Activated B cell treated with CpG ODN at 0.5 μM for 24 hours (primary cell): ENCODE data around the gene SAMD14. TPM values are rescaled to one million over a fixed set of nuclear protein-coding genes. Genes with fewer than 3 reads are reported as not detected.

Experiments
- ATAC-seq: fragments of 200-7000 bp; cut with Tn5 transposase; one replicate; pipeline ENCODE4 v1.10.0; 2021; ENCODE audit warnings: low read depth, mild to moderate bottlenecking, moderate library complexity
- CTCF ChIA-PET: fragments of 350-600 bp; sonication (Branson Sonifier 250); formaldehyde crosslinking; loops from one replicate; lab custom pipeline; 2021; ENCODE audit warnings: antibody characterized with exemption; lab: Charles Lee
- POLR2A ChIA-PET: fragments of 350-600 bp; sonication (Branson Sonifier 250); formaldehyde crosslinking; loops from one replicate; lab custom pipeline; 2021; ENCODE audit warnings: antibody characterized with exemption; lab: Charles Lee
- DNase-seq: peaks from one replicate; pipeline ENCODE4 v3.0.0; 2022
- H3K27ac Mint-ChIP-seq: one replicate; pipeline ENCODE4 v1.8.0; 2020; ENCODE audit warnings: mixed read lengths
- H3K27me3 Mint-ChIP-seq: one replicate; pipeline ENCODE4 v1.8.0; 2021; ENCODE audit warnings: mixed read lengths
- H3K36me3 Mint-ChIP-seq: one replicate; pipeline ENCODE4 v1.8.0; 2021; ENCODE audit warnings: low read depth, mixed read lengths
- H3K4me1 Mint-ChIP-seq: one replicate; pipeline ENCODE4 v1.8.0; 2021; ENCODE audit warnings: mixed read lengths
- H3K4me3 Mint-ChIP-seq: one replicate; pipeline ENCODE4 v1.8.0; 2020; ENCODE audit warnings: mild to moderate bottlenecking, mixed read lengths
- H3K9me3 Mint-ChIP-seq: one replicate; pipeline ENCODE4 v1.8.0; 2020; ENCODE audit warnings: mixed read lengths
- CTCF ChIP-seq: fragments of 200-600 bp; IDR thresholded peaks from one replicate; pipeline ENCODE4 v1.8.0; 2022; ENCODE audit warnings: antibody characterized with exemption, mild to moderate bottlenecking
- intact Hi-C: fragments of 100-400 bp; cut with micrococcal nuclease; formaldehyde crosslinking; loops from one replicate; pipeline ENCODE4 v1.15.1; 2024
- total RNA-seq: library from RNA; stranded (reverse); gene quantifications from 2 replicates; pipeline ENCODE4 v1.2.3, GENCODE V29; 2022

Gene SAMD14
- total RNA-seq, 1 donor from 2014 or later: 4.7 TPM

GRCh38 chr17:50088952-50089825 is 40.8 kb downstream of the SAMD14 start:
- DNase-seq: no peak
- H3K27me3 Mint-ChIP-seq: no peaks in the 10 kb centered on the region
- H3K4me1 Mint-ChIP-seq: peaks cover 2% of the 10 kb centered on the region
- H3K4me3 Mint-ChIP-seq: no peak overlapping the region
- H3K36me3 Mint-ChIP-seq: peaks cover under 1% of the 10 kb centered on the region
- no peak for ATAC-seq
- intact Hi-C loops: loop anchor here (5.0 kb wide), 1 partner anchor 207 kb away; no protein-coding TSS in a partner anchor
- POLR2A ChIA-PET: no interaction called here
- no peak overlapping the region for H3K27ac Mint-ChIP-seq
- CTCF ChIA-PET: no interaction called here
- H3K9me3 Mint-ChIP-seq: no peaks in the 10 kb centered on the region
- no peak for TF ChIP-seq CTCF

DNA sequence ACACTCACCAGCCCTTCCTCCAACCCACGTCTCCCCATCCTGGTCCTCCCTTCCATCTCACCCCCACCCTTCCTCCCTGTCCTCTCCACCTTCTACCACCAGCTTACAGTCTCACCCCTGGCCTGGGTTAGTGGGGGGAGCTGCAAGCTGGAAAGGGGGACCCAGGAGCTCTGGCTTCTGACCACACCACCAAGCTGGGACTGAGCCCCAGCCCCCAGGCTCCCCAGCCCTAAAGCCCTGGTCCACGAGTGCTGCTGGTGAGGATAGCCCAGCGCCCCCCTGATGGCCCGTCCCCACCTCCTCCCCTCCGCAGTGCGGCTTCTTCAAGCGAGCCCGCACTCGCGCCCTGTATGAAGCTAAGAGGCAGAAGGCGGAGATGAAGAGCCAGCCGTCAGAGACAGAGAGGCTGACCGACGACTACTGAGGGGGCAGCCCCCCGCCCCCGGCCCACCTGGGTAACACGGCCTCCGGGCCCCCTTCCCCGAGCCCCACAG is 42.0 kb downstream of the SAMD14 start:
- no peaks in the 10 kb centered on the region for H3K36me3 Mint-ChIP-seq
- DNase-seq (no peak), ATAC-seq (no peak)
- ChIA-PET CTCF (interaction anchor here (0.6 to 2.3 kb wide), 17 partner anchors 9 to 279 kb away, joined by 3 to 72 read pairs (median 4); partner anchors contain the start of gene ITGA3), POLR2A (no interaction called here)
- H3K27me3 Mint-ChIP-seq: no peaks in the 10 kb centered on the region
- H3K4me3 Mint-ChIP-seq: no peak overlapping the region
- H3K27ac Mint-ChIP-seq: no peak overlapping the region
- intact Hi-C loops: loop anchor here (1.0 to 5.0 kb wide), 4 partner anchors 31 to 227 kb away; partner anchors contain the start of gene ITGA3
- H3K9me3 Mint-ChIP-seq: no peaks in the 10 kb centered on the region
- no peaks in the 10 kb centered on the region for H3K4me1 Mint-ChIP-seq
- no peak for TF ChIP-seq CTCF

DNA sequence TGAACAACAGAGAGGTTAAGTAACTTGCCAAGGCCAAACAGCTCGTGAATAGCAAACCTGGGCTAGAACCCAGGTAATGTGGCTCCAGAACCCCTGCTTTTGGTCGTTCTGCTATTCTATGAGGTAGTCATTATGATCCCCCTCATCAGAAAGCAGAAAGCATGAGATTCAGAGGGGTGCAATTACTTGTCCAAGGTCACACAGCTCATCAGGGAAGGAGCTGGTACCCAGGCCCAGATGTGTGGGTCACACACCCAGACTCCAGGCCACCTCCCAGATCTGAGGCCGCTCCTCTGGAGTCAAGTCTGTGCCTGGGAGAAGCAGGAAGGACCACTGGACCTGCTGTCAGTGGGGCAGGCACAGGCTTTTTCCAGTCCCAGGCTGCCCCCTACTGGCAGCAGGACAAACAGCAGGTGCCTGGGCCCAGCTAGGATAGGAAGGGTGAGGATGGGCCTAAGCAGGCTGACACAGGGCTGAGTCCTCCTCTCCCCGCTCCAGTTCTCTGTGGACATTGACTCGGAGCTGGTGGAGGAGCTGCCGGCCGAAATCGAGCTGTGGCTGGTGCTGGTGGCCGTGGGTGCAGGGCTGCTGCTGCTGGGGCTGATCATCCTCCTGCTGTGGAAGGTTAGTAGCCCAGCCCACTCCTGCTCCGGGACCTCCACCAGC is 42.6 kb downstream of the SAMD14 start:
- ChIA-PET CTCF (interaction anchor here (0.6 to 2.3 kb wide), 19 partner anchors 10 to 279 kb away, joined by 3 to 72 read pairs (median 4); partner anchors contain the start of gene ITGA3), POLR2A (no interaction called here)
- Mint-ChIP-seq H3K4me1 (no peaks in the 10 kb centered on the region), H3K27me3 (no peaks in the 10 kb centered on the region), H3K9me3 (no peaks in the 10 kb centered on the region), H3K36me3 (no peaks in the 10 kb centered on the region), H3K4me3 (no peak overlapping the region), H3K27ac (no peak overlapping the region)
- ATAC-seq (peak; percentile 97), DNase-seq (peak; percentile 66)
- peak; percentile 87 for TF ChIP-seq CTCF
- intact Hi-C loops: loop anchor here (1.0 to 5.0 kb wide), 4 partner anchors 31 to 226 kb away; partner anchors contain the start of gene ITGA3

DNA sequence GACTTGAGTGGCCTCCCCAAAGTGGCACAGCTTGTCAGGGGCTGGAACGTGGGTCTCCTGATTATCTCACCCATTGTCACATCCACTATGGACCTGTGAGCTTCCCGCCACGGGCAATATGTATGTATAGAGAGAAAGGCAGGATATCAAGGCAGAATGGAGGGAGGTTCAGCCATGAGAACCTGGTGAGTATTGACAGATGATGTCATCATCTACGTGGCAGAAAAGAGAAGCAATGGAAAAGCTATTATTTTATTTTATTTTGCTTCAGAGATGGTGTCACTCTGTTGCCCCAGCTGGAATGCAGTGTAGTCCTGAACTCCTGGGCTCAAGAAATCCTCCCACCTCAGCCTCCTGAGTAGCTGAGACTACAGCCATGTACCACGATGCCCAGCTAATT is 48.2 kb downstream of the SAMD14 start:
- intact Hi-C loops: no loop called here
- ATAC-seq (no peak), DNase-seq (no peak)
- Mint-ChIP-seq H3K36me3 (no peaks in the 10 kb centered on the region), H3K27ac (no peak overlapping the region), H3K4me1 (peaks cover 24% of the 10 kb centered on the region), H3K27me3 (no peaks in the 10 kb centered on the region), H3K9me3 (no peaks in the 10 kb centered on the region), H3K4me3 (no peak overlapping the region)
- POLR2A ChIA-PET: no interaction called here
- no peak for TF ChIP-seq CTCF
- CTCF ChIA-PET: interaction anchor here (2.1 kb wide), 1 partner anchor 13 kb away, joined by 8 read pairs; no protein-coding TSS in a partner anchor
